GM21619 (cell line): Measurements from ENCODE around the gene KCNIP4.

Experiments
- ATAC-seq: cut with Tn5 transposase; IDR thresholded peaks from one replicate; pipeline ENCODE4 v1.9.1; 2021; ENCODE audit not compliant: unreplicated experiment

KCNIP4 gene

GRCh38 chr4:20995610-20996009 lies 953.0 kb downstream of the KCNIP4 start:
- no peak for ATAC-seq

- no peak for ATAC-seq
Measured at GRCh38 chr4:20995015-20995414, 953.6 kb downstream of the KCNIP4 start.

- ATAC-seq: no peak
Measured at GRCh38 chr4:20992002-20992401, 956.6 kb downstream of the KCNIP4 start.

- no peak for ATAC-seq
Measured at GRCh38 chr4:20987191-20987590, 961.4 kb downstream of the KCNIP4 start.

GRCh38 chr4:20984576-20984836 lies 964.1 kb downstream of the KCNIP4 start:
- ATAC-seq: no peak

- no peak for ATAC-seq
Measured at GRCh38 chr4:20983763-20984575, 964.6 kb downstream of the KCNIP4 start.

GRCh38 chr4:20982544-20982943 lies 966.0 kb downstream of the KCNIP4 start:
- ATAC-seq: no peak

- ATAC-seq: no peak
Measured at GRCh38 chr4:20960291-20960690, 988.3 kb downstream of the KCNIP4 start.

- no peak for ATAC-seq
Measured at GRCh38 chr4:20954541-20954940, 994.0 kb downstream of the KCNIP4 start.

GRCh38 chr4:20944961-20945360 lies 1003.6 kb downstream of the KCNIP4 start:
- no peak for ATAC-seq

- no peak for ATAC-seq
Measured at GRCh38 chr4:20944451-20944850, 1004.1 kb downstream of the KCNIP4 start.

GRCh38 chr4:20938204-20938603 lies 1010.4 kb downstream of the KCNIP4 start:
- no peak for ATAC-seq

- no peak for ATAC-seq
Measured at GRCh38 chr4:20926529-20926928, 1022.0 kb downstream of the KCNIP4 start.

- no peak for ATAC-seq
Measured at GRCh38 chr4:20925176-20925575, 1023.4 kb downstream of the KCNIP4 start.

GRCh38 chr4:20922962-20923361 lies 1025.6 kb downstream of the KCNIP4 start:
- ATAC-seq: no peak

- ATAC-seq: no peak
Measured at GRCh38 chr4:20916106-20916505, 1032.5 kb downstream of the KCNIP4 start.

GRCh38 chr4:20904966-20905365 lies 1043.6 kb downstream of the KCNIP4 start:
- no peak for ATAC-seq

- ATAC-seq: no peak
Measured at GRCh38 chr4:20901851-20902250, 1046.7 kb downstream of the KCNIP4 start.

- ATAC-seq: no peak
Measured at GRCh38 chr4:20899591-20899990, 1049.0 kb downstream of the KCNIP4 start.

GRCh38 chr4:20895988-20896387 lies 1052.6 kb downstream of the KCNIP4 start:
- no peak for ATAC-seq

GRCh38 chr4:20895208-20895607 lies 1053.4 kb downstream of the KCNIP4 start:
- ATAC-seq: no peak

- ATAC-seq: no peak
Measured at GRCh38 chr4:20890761-20891160, 1057.8 kb downstream of the KCNIP4 start.

GRCh38 chr4:20889901-20890300 lies 1058.7 kb downstream of the KCNIP4 start:
- no peak for ATAC-seq
